ENCODE measurements around the gene TTLL6. TPM values are rescaled to one million over a fixed set of nuclear protein-coding genes. Genes with fewer than 3 reads are reported as not detected.
"Not testable (repeated sequence)": the region's sequence is repeated elsewhere in the genome, so short reads cannot be mapped to it uniquely, and the experiment has no call there.

TTLL6 gene
- total RNA-seq, 2 experiments from 2014 or later, result not detected

DNA sequence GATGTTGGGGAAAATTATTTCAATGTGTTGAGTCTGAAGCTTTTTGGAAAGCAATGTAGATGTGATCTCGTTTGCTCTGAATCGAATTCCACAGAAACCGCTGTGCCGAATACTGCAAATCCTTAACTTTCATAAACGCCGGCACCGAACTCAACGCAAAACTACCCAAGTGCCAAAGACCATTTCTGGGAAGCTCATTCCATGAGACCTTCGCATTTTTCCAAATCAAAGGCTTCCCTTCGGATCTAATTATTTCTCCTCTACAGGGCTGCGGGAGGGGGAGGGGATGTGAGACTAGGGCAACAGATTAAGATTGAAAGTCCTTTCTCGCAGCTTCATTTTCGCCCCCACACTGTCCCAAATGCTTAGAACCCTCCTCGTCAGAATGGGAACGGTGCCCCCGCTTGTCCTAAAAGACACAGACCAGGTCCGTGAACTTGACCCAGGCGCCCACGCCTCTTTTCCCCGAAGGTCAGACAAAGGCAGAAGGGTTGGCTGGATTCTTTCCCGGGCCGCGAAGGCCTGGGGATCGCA is 98.7 kb downstream of the TTLL6 start:
- peaks cover 2% of the 10 kb centered on the region for H3K36me3 Mint-ChIP-seq
- ATAC-seq (ENCODE audit: low read depth) (no peak), DNase-seq (no peak)
- no peaks in the 10 kb centered on the region for H3K9me3 Mint-ChIP-seq
- POLR2A ChIA-PET, result interaction anchor here (1.6 kb wide), 1 partner anchor 30 kb away, joined by 3 read pairs; no protein-coding TSS in a partner anchor
- no peak overlapping the region for H3K4me3 Mint-ChIP-seq
- peaks cover 23% of the 10 kb centered on the region for H3K4me1 Mint-ChIP-seq
- no peak overlapping the region for H3K27ac Mint-ChIP-seq
- peaks cover 90% of the 10 kb centered on the region for H3K27me3 Mint-ChIP-seq

DNA sequence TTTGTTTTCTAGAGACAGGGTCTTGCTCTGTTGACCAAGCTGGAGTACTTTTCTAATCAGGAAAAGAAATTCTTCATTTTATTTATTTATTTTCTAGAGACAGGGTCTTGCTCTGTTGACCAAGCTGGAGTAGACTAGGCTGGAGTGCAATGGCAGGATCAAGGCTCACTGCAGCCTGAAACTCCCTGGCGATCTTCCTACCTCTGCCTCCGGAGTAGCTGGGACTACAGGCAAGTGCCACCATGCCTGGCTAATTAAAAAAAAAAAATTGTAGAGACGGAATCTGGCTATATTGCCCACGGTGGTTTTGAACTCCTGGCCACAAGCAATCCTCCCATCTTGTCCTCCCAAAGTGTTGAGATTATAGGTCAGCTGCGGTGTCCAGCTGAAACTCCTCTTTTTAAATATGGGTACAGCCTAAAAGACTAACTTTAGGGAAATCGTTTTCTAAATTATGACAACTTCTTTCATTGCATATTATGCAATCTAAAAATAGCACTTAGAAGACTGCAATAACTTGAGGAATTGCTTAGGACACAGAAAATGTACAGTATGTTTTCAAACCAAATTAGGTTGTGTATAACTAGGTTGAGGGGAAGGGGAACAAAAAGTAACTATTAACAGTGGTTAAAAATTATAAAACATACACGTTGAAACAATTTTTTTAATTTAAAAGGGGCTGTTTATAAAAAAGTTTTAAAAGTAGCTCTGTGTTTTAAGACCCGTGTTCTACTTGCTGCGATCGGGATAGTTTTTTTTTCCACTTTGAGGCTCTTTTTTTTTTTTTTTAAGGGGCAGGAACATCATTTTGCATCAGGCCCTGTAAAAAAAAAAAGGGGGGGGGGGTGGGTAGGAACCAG is 99.4 kb downstream of the TTLL6 start:
- H3K36me3 Mint-ChIP-seq, result peaks cover 2% of the 10 kb centered on the region
- no peak for ATAC-seq (ENCODE audit: low read depth)
- DNase-seq, result no peak
- peak overlapping the region; percentile 21 for H3K27ac Mint-ChIP-seq
- H3K9me3 Mint-ChIP-seq, result no peaks in the 10 kb centered on the region
- peaks cover 83% of the 10 kb centered on the region for H3K27me3 Mint-ChIP-seq
- POLR2A ChIA-PET, result interaction anchor here (1.4 to 1.6 kb wide), 2 partner anchors 31 to 34 kb away, joined by 3 read pairs; no protein-coding TSS in a partner anchor
- peaks cover 19% of the 10 kb centered on the region for H3K4me1 Mint-ChIP-seq
- H3K4me3 Mint-ChIP-seq, result peak overlapping the region; percentile 51

DNA sequence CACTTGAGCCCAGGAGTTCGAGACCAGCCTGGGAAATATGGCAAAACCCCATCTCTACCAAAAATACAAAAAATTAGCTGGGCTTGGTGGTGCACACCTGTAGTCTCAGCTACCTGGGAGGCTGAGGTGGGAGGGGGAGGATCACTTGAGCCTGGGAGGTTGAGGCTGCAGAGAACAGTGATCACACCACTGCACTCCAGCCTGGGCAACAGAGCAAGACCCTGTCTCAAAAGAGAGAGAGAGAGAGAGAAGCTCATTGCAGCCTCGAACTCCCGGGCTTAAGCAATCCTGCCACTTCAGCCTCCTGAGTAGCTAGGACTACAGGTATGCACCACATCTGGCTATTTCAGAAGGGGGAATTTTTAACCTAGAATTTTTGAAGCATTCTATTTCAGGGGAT is 100.5 kb downstream of the TTLL6 start:
- not testable (repeated sequence) for DNase-seq; H3K4me3 Mint-ChIP-seq; ATAC-seq (ENCODE audit: low read depth); H3K27ac Mint-ChIP-seq; H3K9me3 Mint-ChIP-seq; H3K36me3 Mint-ChIP-seq
- H3K27me3 Mint-ChIP-seq, result peaks cover 75% of the 10 kb centered on the region
- POLR2A ChIA-PET, result interaction anchor here (1.4 kb wide), 1 partner anchor 35 kb away, joined by 3 read pairs; no protein-coding TSS in a partner anchor
- H3K4me1 Mint-ChIP-seq, result peaks cover 17% of the 10 kb centered on the region

DNA sequence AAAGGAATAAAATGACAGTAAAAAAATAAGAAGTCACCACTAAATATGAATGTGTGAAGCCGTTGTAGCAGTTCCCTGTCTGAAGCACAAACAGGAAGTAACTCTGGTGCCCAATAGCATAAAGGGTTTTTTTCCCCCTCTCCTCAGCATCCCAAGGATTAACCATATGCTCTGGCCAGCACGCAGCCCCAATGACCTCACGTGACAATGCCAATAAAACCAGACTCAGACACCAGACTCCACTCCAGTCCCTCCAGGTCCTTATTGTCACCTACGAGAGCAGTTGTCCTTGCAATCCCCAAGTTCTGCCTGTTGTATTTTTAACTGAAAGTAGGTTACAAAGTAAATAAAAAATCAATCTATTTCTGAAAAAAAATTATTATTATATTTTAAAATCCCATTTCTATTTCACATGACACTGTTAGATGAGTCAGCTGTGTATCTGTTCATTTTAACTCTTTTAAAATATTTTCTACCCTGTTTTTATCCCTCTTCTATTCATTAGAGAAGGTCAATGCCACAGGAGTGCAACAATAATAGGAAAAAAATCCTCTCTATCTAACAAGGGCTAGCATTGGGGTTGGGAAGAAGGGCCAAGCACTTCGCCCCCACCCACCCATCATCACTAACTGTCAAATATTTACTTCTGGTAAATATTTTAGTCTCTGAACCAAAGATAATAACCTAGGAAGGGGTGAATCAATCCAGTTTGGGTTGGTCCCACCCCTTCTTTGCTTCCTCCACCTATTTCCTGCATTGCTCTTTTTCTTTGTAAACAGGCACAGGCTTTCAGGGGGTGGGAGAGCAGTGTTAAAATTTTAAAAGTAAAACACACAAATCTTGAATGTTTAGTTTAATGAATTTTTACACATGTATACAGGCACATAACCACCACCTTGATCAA is 101.3 kb downstream of the TTLL6 start:
- H3K27ac Mint-ChIP-seq, result no peak overlapping the region
- H3K9me3 Mint-ChIP-seq, result no peaks in the 10 kb centered on the region
- peaks cover 15% of the 10 kb centered on the region for H3K4me1 Mint-ChIP-seq
- no peak overlapping the region for H3K4me3 Mint-ChIP-seq
- DNase-seq, result no peak
- peaks cover 73% of the 10 kb centered on the region for H3K27me3 Mint-ChIP-seq
- POLR2A ChIA-PET, result interaction anchor here (1.4 kb wide), 1 partner anchor 35 kb away, joined by 3 read pairs; no protein-coding TSS in a partner anchor
- no peak for ATAC-seq (ENCODE audit: low read depth)
- H3K36me3 Mint-ChIP-seq, result peaks cover 2% of the 10 kb centered on the region

Small RNAs within 50 kb of the gene (microRNA-seq; reads per million reads assigned to microRNA genes)
- not detected for gene MIR3185

Other genes with a start within 250 kb of the TTLL6 start
- 1 to 10 TPM; 5.3 to 6.4 TPM for gene HOXB4, start 238.9 kb downstream of the TTLL6 start, total RNA-seq
- gene HOXB3, start 227.0 kb downstream of the TTLL6 start, total RNA-seq, result 10 to 100 TPM; 10.5 to 13.6 TPM
- not detected for gene HOXB5, start 223.4 kb downstream of the TTLL6 start, total RNA-seq
- gene HOXB6, start 212.2 kb downstream of the TTLL6 start, total RNA-seq, result not detected
- 1 to 10 TPM in 1 of 2 experiments, under 1 TPM in 1; 0.80 to 1.0 TPM for gene HOXB7, start 206.2 kb downstream of the TTLL6 start, total RNA-seq
- gene HOXB8, start 201.9 kb downstream of the TTLL6 start, total RNA-seq, result not detected
- under 1 TPM; 0.11 to 0.23 TPM for gene HOXB9, start 190.9 kb downstream of the TTLL6 start, total RNA-seq
- not detected for gene PRAC1, start 94.7 kb downstream of the TTLL6 start, total RNA-seq
- gene PRAC2, start 94.0 kb downstream of the TTLL6 start, total RNA-seq, result not detected
- not detected for gene HOXB13, start 88.5 kb downstream of the TTLL6 start, total RNA-seq
- 100 to 1,000 TPM; 179 to 199 TPM for gene CALCOCO2, start 13.8 kb upstream of the TTLL6 start, total RNA-seq
- gene ATP5MC1, start 75.6 kb upstream of the TTLL6 start, total RNA-seq, result 10 to 100 TPM; 53.4 to 61.9 TPM
- gene UBE2Z, start 91.2 kb upstream of the TTLL6 start, total RNA-seq, result 10 to 100 TPM; 71.6 to 74.7 TPM
- 10 to 100 TPM; 82.6 to 96.2 TPM for gene SNF8, start 127.6 kb upstream of the TTLL6 start, total RNA-seq
- gene GIP, start 151.4 kb upstream of the TTLL6 start, total RNA-seq, result not detected
- gene IGF2BP1, start 180.2 kb upstream of the TTLL6 start, total RNA-seq, result not detected

All from activated naive CD8-positive, alpha-beta T cell treated with anti-CD3 and anti-CD28 coated beads, Interleukin-2, amount 10 ng/mL, durations not matched to agents 7 days and 5 days (primary cell).